GM12878 (cell line): Measurements from ENCODE around the gene PYHIN1.

Experiments
- BHLHE40 ChIP-seq, 2 experiments: fragments of 450-650 bp in 1 of 2; IDR thresholded peaks; 2 replicates each; pipeline ENCODE4 v1.6.1; 2011 to 2017; ENCODE audit warnings: low read depth in 2 of 2, borderline replicate concordance in 1 of 2, improper control_type of control experiment in 1 of 2, low read length in 1 of 2, mild to moderate bottlenecking in 1 of 2
- CTCF ChIP-seq, 3 experiments: IDR thresholded peaks in 2 of 3; conservative IDR thresholded peaks in 1 of 3; 2 replicates each; pipeline ENCODE4 v1.5.1; 2011; ENCODE audit warnings: low read depth in 3 of 3, low read length in 3 of 3, mild to moderate bottlenecking in 3 of 3, control low read depth in 2 of 3, moderate library complexity in 2 of 3, inconsistent platforms in 1 of 3, mixed read lengths in 1 of 3; ENCODE audit not compliant: control insufficient read depth in 2 of 3, insufficient read depth in 1 of 3; ENCODE audit errors: extremely low read depth in 1 of 3
- FOS ChIP-seq: IDR thresholded peaks from 3 replicates; pipeline ENCODE4 v1.6.1; 2011; ENCODE audit warnings: borderline replicate concordance; ENCODE audit not compliant: insufficient read length; ENCODE audit errors: extremely low read depth
- MAX ChIP-seq: IDR thresholded peaks from 2 replicates; pipeline ENCODE4 v1.6.1; 2012; ENCODE audit warnings: low read depth, low read length, improper control_type of control experiment
- MYC ChIP-seq: IDR thresholded peaks from 2 replicates; pipeline ENCODE4 v1.6.1; 2011; ENCODE audit warnings: mild to moderate bottlenecking, low read length, moderate library complexity, inconsistent platforms; ENCODE audit not compliant: insufficient read depth, insufficient replicate concordance, insufficient read length, severe bottlenecking
- SMARCA5 ChIP-seq: fragments of 450-650 bp; IDR thresholded peaks from 2 replicates; pipeline ENCODE4 v1.6.1; 2017; ENCODE audit warnings: mild to moderate bottlenecking
- TCF3 ChIP-seq: IDR thresholded peaks from 2 replicates; pipeline ENCODE4 v1.6.1; 2012; ENCODE audit warnings: low read depth, mild to moderate bottlenecking, low read length, borderline replicate concordance; ENCODE audit not compliant: insufficient read depth
- ZBTB33 ChIP-seq: fragments of 450-650 bp; IDR thresholded peaks from 2 replicates; pipeline ENCODE4 v1.6.1; 2017; ENCODE audit warnings: mild to moderate bottlenecking

DNA sequence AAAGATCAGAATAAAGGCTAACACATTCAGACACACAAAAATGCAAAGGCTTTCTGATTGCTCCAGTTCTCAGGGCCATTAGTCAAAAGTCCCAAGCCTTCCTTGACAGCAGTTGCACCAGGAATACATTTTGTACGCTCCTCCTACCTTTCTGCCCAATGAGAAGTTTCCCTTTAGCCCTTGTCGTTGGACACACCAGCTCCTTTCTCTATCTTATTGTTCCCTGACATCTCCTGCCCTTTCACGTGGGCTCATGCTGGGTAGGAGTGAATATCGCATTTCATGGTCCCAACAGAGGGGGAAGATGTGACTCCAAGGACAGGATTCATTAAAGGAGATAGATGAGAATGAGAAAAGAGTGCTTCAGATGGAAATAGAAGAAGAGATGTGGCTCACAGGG is 44.9 kb downstream of the PYHIN1 start:
- no peak for TF ChIP-seq ZBTB33
- TF ChIP-seq CTCF (IDR thresholded peaks at IDR 0.05 in 2 of 3, conservative IDR thresholded peaks at IDR 0.05 in 1 of 3; ENCODE audit: control insufficient read depth in 2 of 3, extremely low read depth in 1 of 3, insufficient read depth in 1 of 3, low read depth in 3 of 3, low read length in 3 of 3): no peak
- no peak for TF ChIP-seq MAX
- TF ChIP-seq TCF3: no peak
- TF ChIP-seq BHLHE40 (IDR thresholded peaks at IDR 0.05; ENCODE audit: borderline replicate concordance in 1 of 2, low read depth in 2 of 2, low read length in 1 of 2): no peak
- no peak for TF ChIP-seq MYC
- TF ChIP-seq FOS: no peak
- no peak for TF ChIP-seq SMARCA5
